ENCODE results near the gene BCL7A.

Gene BCL7A

DNA sequence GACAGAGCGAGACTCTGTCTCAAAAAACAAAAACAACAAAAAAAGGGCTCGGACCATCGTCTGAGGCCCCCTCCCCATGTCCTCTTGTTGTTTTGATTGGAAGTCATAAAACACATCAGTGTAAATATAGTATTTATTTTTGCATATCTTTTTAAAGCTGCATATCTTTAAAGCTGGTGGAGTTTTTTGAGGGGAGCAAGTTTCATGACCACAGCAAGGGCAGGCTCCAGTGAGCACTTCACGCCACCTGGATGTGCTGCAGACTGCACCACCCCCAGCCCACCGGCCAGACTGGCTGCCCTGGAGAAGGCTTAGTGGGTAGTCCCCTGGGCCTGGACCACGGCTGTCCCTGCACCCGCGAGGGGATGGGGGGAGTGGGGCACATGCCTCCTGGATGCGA lies 11.9 kb upstream of the BCL7A start:
- no peak for DNase-seq (ENCODE audit: insufficient read length, low spot score)
- no peak for TF ChIP-seq POLR2A (IDR thresholded peaks at IDR 0.05; ENCODE audit: low read depth, low read length)
- no peak for FAIRE-seq

DNA sequence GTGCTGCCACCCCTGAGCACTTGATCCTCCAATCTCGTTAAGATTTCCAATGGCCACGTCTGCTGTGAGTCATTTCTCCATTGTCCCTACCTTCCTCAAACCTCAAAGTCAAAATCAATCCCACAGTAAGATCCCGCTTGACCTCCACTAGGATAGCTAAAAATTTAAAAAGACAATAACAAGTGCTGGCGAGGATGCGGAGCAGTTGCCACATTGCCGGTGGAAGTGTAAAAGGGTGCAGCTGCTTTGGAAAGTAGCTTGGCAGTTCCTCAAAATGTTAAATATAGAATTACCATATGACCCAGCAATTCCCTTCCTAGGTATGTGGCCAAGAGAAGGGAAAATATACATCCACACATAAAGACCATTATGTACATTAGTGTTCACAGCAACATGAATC lies 9.5 kb upstream of the BCL7A start:
- no peak for TF ChIP-seq POLR2A (IDR thresholded peaks at IDR 0.05; ENCODE audit: low read depth, low read length)
- FAIRE-seq (no peak), DNase-seq (ENCODE audit: insufficient read length, low spot score) (no peak)

DNA sequence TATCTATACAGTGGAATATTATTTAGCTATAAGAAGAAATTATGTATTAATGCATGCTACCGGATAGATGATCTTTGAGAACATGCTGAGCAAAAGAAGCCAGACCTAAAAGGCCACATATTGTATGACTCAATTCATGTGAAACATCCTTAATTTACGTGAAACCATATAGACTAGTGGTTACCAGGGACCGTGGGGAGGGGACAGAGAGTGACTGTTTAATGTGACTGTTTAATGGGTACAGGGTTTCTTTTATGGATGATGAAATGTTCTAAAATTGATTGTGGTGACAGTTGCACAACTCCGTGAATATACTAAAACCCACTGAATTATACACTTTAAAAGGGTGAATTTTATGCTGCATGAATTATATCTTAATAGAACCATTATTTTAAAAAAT lies 8.5 kb upstream of the BCL7A start:
- FAIRE-seq = no peak
- DNase-seq (ENCODE audit: insufficient read length, low spot score) = no peak
- no peak for TF ChIP-seq POLR2A (IDR thresholded peaks at IDR 0.05; ENCODE audit: low read depth, low read length)

DNA sequence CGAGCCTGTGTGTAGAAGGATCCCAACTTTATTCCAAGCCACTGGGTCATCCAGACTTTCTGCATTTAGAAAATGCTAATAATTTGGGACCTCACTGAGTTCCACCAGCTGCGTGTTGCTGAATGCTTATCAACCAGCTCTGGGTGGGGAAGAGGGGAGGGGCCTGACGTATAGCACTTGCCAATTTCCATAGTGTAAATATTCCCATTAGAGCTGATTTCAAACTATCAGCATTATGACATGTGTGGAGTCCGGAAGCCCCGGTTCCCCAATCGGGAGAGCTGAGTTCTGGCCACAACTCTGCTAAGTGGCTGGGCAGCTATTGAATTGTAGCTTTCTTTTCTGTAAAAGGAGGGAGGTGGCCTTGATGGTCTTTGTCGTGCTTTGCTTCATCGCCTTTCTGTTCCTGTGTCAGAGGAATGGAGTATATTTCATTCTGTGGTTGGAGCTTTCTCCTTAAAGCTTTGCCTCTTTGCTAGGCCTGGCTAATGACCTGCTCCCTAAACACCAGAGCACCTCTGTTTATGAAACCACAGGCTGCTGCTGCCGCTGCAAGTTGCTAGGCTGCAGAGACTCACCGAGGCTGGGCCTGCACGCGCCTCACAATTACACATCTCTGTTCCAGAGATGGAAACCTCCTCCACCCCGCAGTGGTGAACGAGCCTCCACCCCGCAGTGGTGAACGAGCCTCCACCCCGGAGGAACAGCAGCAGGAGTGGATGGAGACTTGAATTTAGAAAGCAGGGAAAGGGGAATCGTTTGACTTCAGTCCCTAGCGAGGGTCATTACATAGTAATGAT lies 7.7 kb upstream of the BCL7A start:
- DNase-seq (ENCODE audit: insufficient read length, low spot score) = no peak
- FAIRE-seq = no peak
- TF ChIP-seq POLR2A (IDR thresholded peaks at IDR 0.05; ENCODE audit: low read depth, low read length) = no peak

DNA sequence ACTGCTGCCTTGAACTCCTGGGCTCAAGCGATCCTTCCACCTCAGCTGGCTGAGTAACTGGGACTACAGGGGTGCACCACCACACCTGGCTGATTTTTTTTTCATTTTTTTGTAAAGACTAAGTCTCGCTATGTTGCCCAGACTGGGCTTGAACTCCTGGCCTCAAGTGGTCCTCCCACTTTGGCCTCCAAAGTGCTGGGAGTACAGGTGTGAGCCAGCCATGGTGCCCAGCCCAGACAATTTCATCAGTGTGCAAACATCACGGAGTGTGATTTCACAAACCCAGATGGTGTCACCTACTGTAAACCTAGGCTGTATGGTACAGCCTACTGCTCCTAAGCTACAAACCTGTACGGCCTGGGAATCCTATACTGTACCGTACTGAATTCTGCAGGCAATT lies 6.9 kb upstream of the BCL7A start:
- no peak for FAIRE-seq
- TF ChIP-seq POLR2A (IDR thresholded peaks at IDR 0.05; ENCODE audit: low read depth, low read length) = no peak
- DNase-seq (ENCODE audit: insufficient read length, low spot score) = no peak

DNA sequence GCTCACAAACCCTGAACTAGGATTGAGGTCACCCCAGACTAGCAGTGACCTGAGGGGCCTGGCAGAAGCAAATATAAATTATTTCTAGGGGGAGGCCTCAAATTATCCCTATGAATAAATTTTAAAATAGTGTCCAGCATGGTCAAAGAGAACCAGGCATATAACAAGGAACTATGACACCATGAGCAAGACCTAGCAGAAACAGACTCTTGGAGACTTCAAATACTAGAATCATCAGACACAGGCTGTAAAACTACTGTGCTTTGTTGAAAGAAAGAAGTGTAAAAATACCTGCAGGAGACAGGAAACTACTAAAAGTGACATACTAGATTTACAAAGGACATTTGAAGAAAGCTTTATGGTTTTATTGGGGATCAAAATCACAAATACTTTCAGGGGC lies 3.2 kb upstream of the BCL7A start:
- DNase-seq (ENCODE audit: insufficient read length, low spot score) (no peak), FAIRE-seq (no peak)
- TF ChIP-seq POLR2A (IDR thresholded peaks at IDR 0.05; ENCODE audit: low read depth, low read length) = no peak

DNA sequence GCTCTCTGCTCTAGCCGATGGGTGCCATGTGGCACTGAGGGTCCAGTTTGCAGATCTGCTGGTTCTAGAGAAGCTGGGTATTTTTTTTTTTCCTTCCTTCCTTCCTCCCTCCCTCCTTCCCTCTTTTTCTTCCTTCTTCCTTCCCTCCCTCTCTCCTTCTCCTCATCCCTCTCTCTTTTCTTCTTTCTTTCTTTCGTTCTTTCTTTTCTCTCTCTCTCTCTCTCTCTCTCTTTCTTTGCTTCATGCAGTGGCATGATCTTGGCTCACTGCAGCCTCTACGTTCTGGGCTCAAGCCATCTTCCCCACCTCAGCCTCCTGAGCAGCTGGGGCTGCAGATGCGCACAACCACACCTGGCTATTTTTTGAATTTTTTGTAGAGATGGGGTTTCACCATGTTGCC lies 2.7 kb upstream of the BCL7A start:
- DNase-seq (ENCODE audit: insufficient read length, low spot score) = no peak
- FAIRE-seq = no peak
- TF ChIP-seq POLR2A (IDR thresholded peaks at IDR 0.05; ENCODE audit: low read depth, low read length) = no peak

DNA sequence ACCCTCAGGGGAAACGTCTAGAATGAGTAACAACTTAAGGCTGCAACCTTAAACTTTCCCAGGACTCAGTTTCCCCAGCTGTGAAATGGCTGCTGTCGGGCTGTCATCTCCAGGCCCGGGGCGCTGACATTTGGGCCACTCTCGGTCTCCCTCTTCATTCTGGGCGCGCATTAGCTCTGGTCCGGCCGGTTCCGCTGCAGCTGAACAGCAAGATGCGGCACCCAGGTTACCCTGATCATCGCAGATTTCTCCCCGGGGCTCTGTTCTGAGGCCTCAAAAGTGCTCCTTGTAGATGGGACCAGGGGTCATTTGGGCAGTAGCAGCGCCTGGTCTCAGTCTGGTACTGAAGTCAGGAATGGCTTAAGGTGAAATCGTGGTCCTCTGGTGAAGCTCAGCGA lies 890 bp upstream of the BCL7A start:
- no peak for FAIRE-seq
- DNase-seq (ENCODE audit: insufficient read length, low spot score) = no peak
- TF ChIP-seq POLR2A (IDR thresholded peaks at IDR 0.05; ENCODE audit: low read depth, low read length) = no peak

DNA sequence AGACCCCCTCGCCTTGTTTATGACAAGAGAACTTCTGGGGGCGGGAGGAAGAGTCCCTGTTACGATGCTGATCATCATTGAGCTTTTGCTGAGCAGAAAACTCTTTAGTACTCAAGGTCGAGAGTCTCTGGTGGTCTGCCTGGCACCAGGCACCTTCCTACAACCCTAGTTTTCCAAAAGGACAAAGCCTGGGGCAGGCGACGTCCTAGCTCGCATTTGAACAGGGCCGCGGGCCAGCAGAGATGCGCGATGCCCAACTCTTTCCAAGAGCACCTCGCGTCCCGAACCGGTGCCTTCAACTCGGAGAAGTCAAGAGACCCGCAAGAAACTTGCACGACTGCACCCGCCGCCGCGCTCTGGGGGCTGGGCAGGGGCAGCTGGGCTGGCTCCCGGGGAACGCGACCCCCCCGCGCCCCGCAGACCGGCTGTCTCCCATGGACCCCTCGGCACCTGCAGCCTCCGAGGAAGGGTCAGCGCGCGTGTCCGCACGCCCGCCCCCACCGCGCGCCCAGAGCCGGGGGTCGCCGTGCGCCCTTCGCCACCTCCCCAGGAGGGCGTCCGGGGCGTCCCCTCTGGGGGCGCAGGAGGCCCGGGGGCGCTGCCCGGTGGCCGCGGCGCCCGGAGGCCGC lies 377 bp upstream of the BCL7A start:
- no peak for TF ChIP-seq POLR2A (IDR thresholded peaks at IDR 0.05; ENCODE audit: low read depth, low read length)
- DNase-seq (ENCODE audit: insufficient read length, low spot score) (no peak), FAIRE-seq (no peak)

DNA sequence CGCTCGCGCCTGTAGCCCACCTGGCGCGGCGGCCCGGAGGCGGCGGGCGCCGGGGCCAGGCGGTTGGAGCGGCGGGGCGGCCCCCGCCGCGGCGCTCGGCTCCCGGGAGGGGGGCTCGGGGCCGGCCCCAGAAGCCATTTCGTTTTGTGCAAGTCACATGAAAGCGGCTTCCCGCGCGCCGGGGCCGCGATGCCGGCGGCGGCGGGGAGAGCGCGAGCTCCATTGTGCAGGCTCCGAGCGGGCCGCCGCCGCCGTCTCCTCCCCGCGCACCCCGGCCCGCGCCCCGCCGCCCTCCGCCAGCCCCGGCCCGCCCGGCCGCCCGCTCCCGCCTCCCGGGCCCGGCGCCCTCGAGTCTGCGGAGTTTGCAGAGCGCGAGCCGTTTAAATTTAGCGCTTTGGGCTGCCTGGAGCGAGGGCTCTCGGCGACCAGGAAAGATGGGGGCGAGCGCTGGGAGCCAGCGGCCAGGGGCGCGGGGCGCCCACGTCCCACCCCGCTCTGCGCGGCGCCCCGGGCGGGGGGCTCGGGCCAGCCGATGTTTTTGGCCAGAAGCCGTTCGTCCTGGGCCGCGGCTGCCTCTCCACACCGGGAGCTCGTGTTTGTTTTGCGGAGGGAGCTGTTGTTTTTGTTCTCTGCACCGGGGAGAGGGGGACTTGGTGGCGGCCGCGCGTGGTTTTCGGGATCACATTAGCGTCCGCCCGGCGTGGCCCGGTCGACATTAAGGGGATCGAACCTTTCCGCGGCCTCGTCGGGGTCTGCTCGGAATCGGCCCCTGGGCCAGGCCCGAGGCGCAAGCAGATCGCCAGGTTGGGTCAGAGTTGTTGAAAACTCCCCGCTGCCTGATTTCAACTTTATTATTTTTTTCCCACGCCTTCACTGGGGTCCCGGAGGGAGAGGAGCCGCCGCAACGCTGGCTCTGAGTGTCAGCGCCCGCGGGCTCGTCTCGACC lies 982 bp downstream of the BCL7A start:
- FAIRE-seq (no peak), DNase-seq (ENCODE audit: insufficient read length, low spot score) (no peak)
- TF ChIP-seq POLR2A (IDR thresholded peaks at IDR 0.05; ENCODE audit: low read depth, low read length) = no peak

DNA sequence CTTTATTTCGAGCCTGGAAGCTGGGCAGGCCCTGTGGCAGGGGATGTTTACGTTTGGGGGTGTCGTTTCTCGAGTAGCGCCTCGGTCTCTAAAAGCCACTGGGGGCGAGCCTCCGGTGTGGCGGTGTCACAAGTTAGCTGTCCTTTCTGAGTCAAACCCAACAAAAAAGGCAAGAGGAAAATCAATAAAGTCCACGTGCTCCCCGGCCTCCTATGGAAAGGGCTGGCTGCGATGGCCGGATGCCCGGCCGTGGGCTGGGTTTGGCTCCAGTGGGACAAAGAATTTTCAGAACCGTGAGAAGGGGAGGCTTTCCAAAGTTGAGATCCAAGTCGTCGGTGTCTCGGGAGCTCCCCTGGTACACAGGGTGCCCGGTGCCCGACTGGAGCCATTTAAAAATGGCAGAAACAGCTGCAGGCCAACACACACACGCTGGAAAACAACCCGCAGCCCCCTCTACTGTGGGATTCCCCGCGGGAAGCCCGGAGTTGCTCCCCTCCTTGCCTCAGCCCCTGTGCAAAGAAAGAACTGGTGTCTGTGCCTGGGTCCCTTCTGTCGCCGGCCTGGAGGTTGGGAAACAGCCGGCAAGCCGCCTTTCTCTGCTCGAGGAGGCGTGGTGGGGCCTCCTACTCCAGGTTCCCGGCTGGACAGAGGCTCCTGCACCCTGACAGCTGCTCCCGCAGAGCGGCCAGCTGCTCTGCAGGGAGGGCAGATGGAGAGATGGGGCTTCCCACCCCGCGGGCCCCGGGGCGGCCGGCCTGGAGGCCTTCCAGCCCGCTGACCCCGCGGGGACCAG lies 1.9 kb downstream of the BCL7A start:
- DNase-seq (ENCODE audit: insufficient read length, low spot score) = no peak
- TF ChIP-seq POLR2A (IDR thresholded peaks at IDR 0.05; ENCODE audit: low read depth, low read length) = no peak
- FAIRE-seq = no peak

DNA sequence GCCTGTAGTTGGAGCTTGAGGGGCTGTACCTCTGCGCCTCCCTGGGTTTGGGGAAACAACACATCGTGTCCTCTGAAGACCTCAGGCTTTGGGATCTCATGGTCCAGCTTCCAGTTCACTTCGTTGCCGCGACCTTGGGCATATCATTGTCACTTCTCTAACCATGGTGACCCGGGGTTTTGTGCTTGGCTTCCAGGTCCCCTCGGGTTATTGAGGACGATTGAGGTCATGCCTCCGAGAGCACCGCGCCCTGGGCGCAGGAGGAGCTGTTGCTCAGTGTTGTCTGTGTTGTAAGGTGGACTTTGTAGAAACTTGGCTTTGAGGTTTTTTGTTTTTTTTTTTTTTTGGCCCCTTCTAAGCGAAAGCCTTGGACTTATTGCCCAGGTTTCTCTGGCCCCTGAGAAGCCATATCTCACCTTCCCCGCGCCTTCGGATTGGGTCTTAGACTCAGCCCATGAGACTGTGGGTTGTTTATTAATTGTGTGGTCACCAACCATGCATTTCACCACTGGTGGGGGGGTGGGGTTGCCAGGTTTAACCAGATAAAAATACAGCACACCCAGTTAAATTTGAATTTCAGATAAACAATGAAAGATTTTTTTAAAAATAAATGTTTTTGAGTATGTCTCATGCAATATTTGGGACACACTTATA lies 2.6 kb downstream of the BCL7A start:
- TF ChIP-seq POLR2A (IDR thresholded peaks at IDR 0.05; ENCODE audit: low read depth, low read length) = no peak
- FAIRE-seq (no peak), DNase-seq (ENCODE audit: insufficient read length, low spot score) (no peak)

DNA sequence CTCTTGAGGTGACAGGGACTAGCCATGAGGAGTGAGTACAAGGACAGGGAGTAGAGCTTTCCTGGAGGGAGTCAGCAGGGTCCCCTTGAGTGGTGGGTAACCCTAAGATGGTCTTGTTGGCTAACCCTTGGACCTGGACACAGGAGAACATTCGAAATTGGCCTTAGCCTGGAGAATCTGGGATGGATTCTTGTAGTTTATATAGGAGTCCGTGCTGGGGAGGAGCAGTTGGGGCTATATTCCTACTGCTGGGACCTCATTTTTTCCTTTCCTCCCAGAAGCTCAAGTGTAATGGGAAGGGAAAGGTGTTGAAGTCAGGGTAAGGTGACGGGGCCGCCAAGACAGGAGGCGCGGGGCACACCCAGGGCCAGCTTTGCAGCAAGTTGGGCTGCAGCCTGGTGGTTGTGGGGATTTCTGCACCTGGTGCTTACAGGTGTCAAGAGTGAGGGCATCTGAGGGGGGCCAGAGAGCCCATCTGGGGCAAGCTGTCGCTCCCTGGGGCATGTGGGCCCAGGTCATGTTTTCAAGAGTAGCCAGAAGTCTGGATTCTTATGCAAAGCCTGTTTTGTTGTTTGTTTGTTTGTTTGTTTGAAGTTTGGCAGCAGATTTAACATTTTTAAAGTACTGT lies 5.1 kb downstream of the BCL7A start:
- no peak for TF ChIP-seq POLR2A (IDR thresholded peaks at IDR 0.05; ENCODE audit: low read depth, low read length)
- DNase-seq (ENCODE audit: insufficient read length, low spot score) = no peak
- FAIRE-seq = no peak

All from H54 (cell line).